CD14-positive monocyte (primary cell): Measurements from ENCODE around the gene LRBA. TPM values are rescaled to one million over a fixed set of nuclear protein-coding genes. Genes with fewer than 3 reads are reported as not detected.
"Not testable (repeated sequence)": the region's sequence is repeated elsewhere in the genome, so short reads cannot be mapped to it uniquely, and the experiment has no call there.

Experiments
- DNase-seq, 3 donors: peaks; one replicate each; pipeline ENCODE4 v3.0.0-alpha.2; 2011 to 2022
- H2AFZ ChIP-seq: 2 replicates; pipeline ENCODE4 v1.6.0; 2012; ENCODE audit warnings: mild to moderate bottlenecking, low read depth, low read length, inconsistent platforms; ENCODE audit not compliant: insufficient read depth, poor library complexity, severe bottlenecking
- H3K27ac ChIP-seq, 2 donors: 1 replicate in 1 of 2; 2 replicates in 1 of 2; pipeline ENCODE4 v1.5.1; 2012 to 2013; ENCODE audit warnings: low read length in 2 of 2, control low read depth in 1 of 2, inconsistent platforms in 1 of 2, low read depth in 1 of 2, mild to moderate bottlenecking in 1 of 2
- H3K27me3 ChIP-seq, 2 donors: one replicate each; pipeline versions ENCODE4 v1.6.0 to v1.6.1; 2011 to 2013; ENCODE audit warnings: low read length in 2 of 2; ENCODE audit not compliant: control insufficient read depth in 2 of 2, insufficient read depth in 2 of 2
- H3K36me3 ChIP-seq, 2 donors: replicated peaks in 1 of 2; 1 replicate in 1 of 2; 2 replicates in 1 of 2; pipeline versions ENCODE4 v1.5.1 to v1.6.1; 2012 to 2013; ENCODE audit warnings: low read length in 2 of 2, control low read depth in 1 of 2, inconsistent platforms in 1 of 2, mild to moderate bottlenecking in 1 of 2; ENCODE audit not compliant: insufficient read depth in 2 of 2, control insufficient read depth in 1 of 2
- H3K4me1 ChIP-seq, 2 donors: 1 replicate in 1 of 2; 2 replicates in 1 of 2; pipeline versions ENCODE4 v1.5.1 to v1.6.1; 2012 to 2013; ENCODE audit warnings: low read length in 2 of 2, control low read depth in 1 of 2, inconsistent platforms in 1 of 2, mild to moderate bottlenecking in 1 of 2, moderate library complexity in 1 of 2; ENCODE audit not compliant: insufficient read depth in 2 of 2, control insufficient read depth in 1 of 2
- H3K4me2 ChIP-seq: replicated peaks from 2 replicates; pipeline ENCODE3; 2012; ENCODE audit warnings: low read length, moderate library complexity, mild to moderate bottlenecking; ENCODE audit not compliant: poor library complexity, severe bottlenecking; ENCODE audit errors: extremely low read depth
- H3K4me3 ChIP-seq, 3 experiments: fragments of 200-600 bp in 1 of 3; sonication (generic) in 1 of 3; replicated peaks in 1 of 3; 1 replicate in 2 of 3; 2 replicates in 1 of 3; pipeline ENCODE4 v1.5.1; 2011 to 2013; ENCODE audit warnings: low read length in 3 of 3, mild to moderate bottlenecking in 3 of 3, control low read depth in 2 of 3, low read depth in 2 of 3, inconsistent platforms in 1 of 3, moderate library complexity in 1 of 3
- H3K79me2 ChIP-seq: 2 replicates; pipeline ENCODE4 v1.6.0; 2012; ENCODE audit warnings: mild to moderate bottlenecking, control low read depth, inconsistent platforms, low read length, moderate library complexity; ENCODE audit not compliant: insufficient read depth
- H3K9ac ChIP-seq: 2 replicates; pipeline ENCODE4 v1.6.0; 2017; ENCODE audit warnings: low read length, mild to moderate bottlenecking; ENCODE audit not compliant: insufficient read depth, poor library complexity, severe bottlenecking
- H3K9me3 ChIP-seq, 2 donors: replicated peaks in 1 of 2; 1 replicate in 1 of 2; 2 replicates in 1 of 2; pipeline versions ENCODE4 v1.5.1 to v1.6.1; 2012 to 2013; ENCODE audit warnings: low read length in 2 of 2, control low read depth in 1 of 2; ENCODE audit not compliant: control insufficient read depth in 1 of 2, insufficient read depth in 1 of 2
- H4K20me1 ChIP-seq: 2 replicates; pipeline ENCODE4 v1.6.0; 2012; ENCODE audit warnings: mild to moderate bottlenecking, low read length, control low read depth, moderate library complexity; ENCODE audit not compliant: insufficient read depth
- H3K27ac Mint-ChIP-seq, 7 donors: one replicate each; pipeline ENCODE4 v1.8.0; 2020; ENCODE audit warnings: mild to moderate bottlenecking in 7 of 7, mixed read lengths in 7 of 7, moderate library complexity in 6 of 7, inconsistent platforms in 2 of 7
- H3K27me3 Mint-ChIP-seq, 3 donors: one replicate each; pipeline ENCODE4 v1.8.0; 2021 to 2022; ENCODE audit warnings: low read depth in 3 of 3, mild to moderate bottlenecking in 3 of 3, mixed read lengths in 3 of 3, moderate library complexity in 3 of 3, inconsistent platforms in 1 of 3
- H3K36me3 Mint-ChIP-seq, 2 donors: one replicate each; pipeline ENCODE4 v1.8.0; 2020; ENCODE audit warnings: mixed read lengths in 2 of 2, inconsistent platforms in 1 of 2, mild to moderate bottlenecking in 1 of 2
- H3K4me1 Mint-ChIP-seq: one replicate; pipeline ENCODE4 v1.8.0; 2020; ENCODE audit warnings: mild to moderate bottlenecking, mixed read lengths
- H3K4me3 Mint-ChIP-seq, 2 donors: one replicate each; pipeline ENCODE4 v1.8.0; 2020; ENCODE audit warnings: mild to moderate bottlenecking in 2 of 2, mixed read lengths in 2 of 2, moderate library complexity in 1 of 2
- H3K9me3 Mint-ChIP-seq, 7 donors: one replicate each; pipeline ENCODE4 v1.8.0; 2020 to 2022; ENCODE audit warnings: mixed read lengths in 7 of 7, mild to moderate bottlenecking in 6 of 7, moderate library complexity in 6 of 7, inconsistent platforms in 2 of 7
- WGBS: methylation state at CpG from one replicate; pipeline ENCODE4 v1.1.5; 2013; ENCODE audit warnings: missing lambda C conversion rate; ENCODE audit not compliant: insufficient coverage; 5-methylcytosine and 5-hydroxymethylcytosine counted together
- intact Hi-C, 2 donors: fragments of 100-400 bp; cut with micrococcal nuclease; formaldehyde crosslinking; loops; one replicate each; pipeline versions ENCODE4 v1.15.0 to v1.15.1; 2023
- polyA plus RNA-seq, 3 donors: library from polyadenylated mRNA; depleted of rRNA in 1 of 3; unstranded in 2 of 3; stranded (reverse) in 1 of 3; fragments of 300-500 nt in 2 of 3; fragments of >200 nt in 1 of 3; fragmentation: Illumina TruSeq in 2 of 3; gene quantifications; 1 replicate in 2 of 3; 2 replicates in 1 of 3; pipeline ENCODE4 v1.2.3, GENCODE V29; 2012 to 2021
- TF ChIP-seq, protein P1 (sequence below): fragments of 200-600 bp; IDR thresholded peaks from one replicate; pipeline ENCODE4 v1.8.0; 2022; ENCODE audit warnings: antibody characterized with exemption, mild to moderate bottlenecking

LRBA gene
- polyA plus RNA-seq, 3 donors, result 1.5 to 5.5 (median 4.4) TPM

DNA sequence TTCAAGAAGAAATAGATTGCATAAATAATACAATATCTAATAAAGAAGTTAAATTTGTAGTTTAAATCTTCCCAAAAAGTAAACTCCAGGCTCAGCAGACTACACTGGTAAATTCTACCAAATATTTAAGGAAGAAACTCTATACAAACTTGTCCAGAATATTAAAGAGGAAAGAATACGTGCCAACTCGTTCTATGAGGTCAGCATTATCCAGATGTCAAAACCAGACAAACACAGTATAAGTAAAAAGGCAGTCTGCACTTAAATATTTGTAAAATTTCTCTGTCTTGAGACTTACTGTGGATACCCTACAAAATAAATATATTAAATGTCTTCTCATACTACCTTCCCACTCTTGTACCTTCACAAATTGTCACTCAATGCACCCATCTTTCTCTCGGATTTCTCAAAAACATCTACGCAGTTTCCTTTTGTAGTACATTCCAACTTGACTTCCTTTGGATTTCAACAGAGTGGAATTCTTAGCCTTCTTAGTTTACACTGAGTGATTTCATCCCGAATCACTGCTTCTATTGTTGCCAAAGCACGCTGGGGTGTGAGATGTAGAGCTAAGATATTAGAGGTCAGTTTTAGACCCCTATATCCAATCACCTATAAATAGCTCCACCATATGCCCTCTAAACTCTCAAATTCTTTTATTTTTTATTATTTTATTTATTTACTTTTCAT lies 504.8 kb downstream of the LRBA start:
- Histone ChIP-seq H3K79me2 (no peaks in the 10 kb centered on the region), H3K4me2 (no peak overlapping the region), H2AFZ (no peak overlapping the region), H3K27ac (no peak overlapping the region), H3K27me3 (no peaks in the 10 kb centered on the region), H4K20me1 (no peaks in the 10 kb centered on the region), H3K4me3 (no peak overlapping the region), H3K36me3 (no peaks in the 10 kb centered on the region), H3K9ac (no peak overlapping the region), H3K4me1 (no peaks in the 10 kb centered on the region), H3K9me3 (no peaks in the 10 kb centered on the region)
- Mint-ChIP-seq H3K9me3 (peaks cover 2 to 8% (median 4%) of the 10 kb centered on the region in 7 donors), H3K27ac (no peak overlapping the region), H3K4me3 (no peak overlapping the region), H3K36me3 (no peaks in the 10 kb centered on the region), H3K27me3 (no peaks in the 10 kb centered on the region), H3K4me1 (no peaks in the 10 kb centered on the region)
- TF ChIP-seq, protein P1, sequence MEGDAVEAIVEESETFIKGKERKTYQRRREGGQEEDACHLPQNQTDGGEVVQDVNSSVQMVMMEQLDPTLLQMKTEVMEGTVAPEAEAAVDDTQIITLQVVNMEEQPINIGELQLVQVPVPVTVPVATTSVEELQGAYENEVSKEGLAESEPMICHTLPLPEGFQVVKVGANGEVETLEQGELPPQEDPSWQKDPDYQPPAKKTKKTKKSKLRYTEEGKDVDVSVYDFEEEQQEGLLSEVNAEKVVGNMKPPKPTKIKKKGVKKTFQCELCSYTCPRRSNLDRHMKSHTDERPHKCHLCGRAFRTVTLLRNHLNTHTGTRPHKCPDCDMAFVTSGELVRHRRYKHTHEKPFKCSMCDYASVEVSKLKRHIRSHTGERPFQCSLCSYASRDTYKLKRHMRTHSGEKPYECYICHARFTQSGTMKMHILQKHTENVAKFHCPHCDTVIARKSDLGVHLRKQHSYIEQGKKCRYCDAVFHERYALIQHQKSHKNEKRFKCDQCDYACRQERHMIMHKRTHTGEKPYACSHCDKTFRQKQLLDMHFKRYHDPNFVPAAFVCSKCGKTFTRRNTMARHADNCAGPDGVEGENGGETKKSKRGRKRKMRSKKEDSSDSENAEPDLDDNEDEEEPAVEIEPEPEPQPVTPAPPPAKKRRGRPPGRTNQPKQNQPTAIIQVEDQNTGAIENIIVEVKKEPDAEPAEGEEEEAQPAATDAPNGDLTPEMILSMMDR, result no peak
- intact Hi-C loops, result no loop called here
- DNase-seq, result no peak
- 100% methylated on average over 2 of the region's 6 CpGs for WGBS

DNA sequence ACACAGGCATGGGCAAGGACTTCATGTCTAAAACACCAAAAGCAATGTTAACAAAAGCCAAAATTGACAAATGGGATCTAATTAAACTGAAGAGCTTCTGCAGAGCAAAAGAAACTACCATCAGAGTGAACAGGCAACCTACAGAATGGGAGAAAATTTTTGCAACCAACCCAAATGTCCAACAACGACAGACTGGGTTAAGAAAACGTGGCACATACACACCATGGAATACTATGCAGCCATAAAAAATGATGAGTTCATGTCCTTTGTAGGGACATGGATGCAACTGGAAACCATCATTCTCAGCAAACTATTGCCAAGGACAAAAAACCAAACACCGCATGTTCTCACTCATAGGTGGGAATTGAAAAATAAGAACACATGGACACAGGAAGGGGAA lies 507.4 kb downstream of the LRBA start:
- H3K36me3 Mint-ChIP-seq, H3K27ac ChIP-seq, H3K4me2 ChIP-seq, H3K27me3 ChIP-seq, H3K79me2 ChIP-seq, H3K4me3 ChIP-seq, H2AFZ ChIP-seq, H3K9ac ChIP-seq, H3K4me1 ChIP-seq, H3K27me3 Mint-ChIP-seq, intact Hi-C loops, H3K27ac Mint-ChIP-seq, DNase-seq, H3K4me3 Mint-ChIP-seq, H4K20me1 ChIP-seq, H3K36me3 ChIP-seq, H3K4me1 Mint-ChIP-seq, H3K9me3 ChIP-seq: not testable (repeated sequence)
- peaks cover 7 to 19% (median 12%) of the 10 kb centered on the region in 7 donors for H3K9me3 Mint-ChIP-seq
- WGBS, result 100% methylated on average over 2 of the region's 3 CpGs
